GM23338 (cell line): ENCODE data around the gene CTNNA2. TPM values are rescaled to one million over a fixed set of nuclear protein-coding genes. Genes with fewer than 3 reads are reported as not detected.

Source experiments
- ATAC-seq: fragments of 200-7000 bp; cut with Tn5 transposase; 3 replicates; pipeline ENCODE4 v1.9.1; 2020
- DNase-seq: peaks from one replicate; pipeline ENCODE4 v3.0.0-alpha.2; 2015; ENCODE audit warnings: low spot score
- H2AFZ ChIP-seq: fragments of 200-600 bp; sonication (generic); 2 replicates; pipeline ENCODE4 v1.8.0; 2016; ENCODE audit warnings: antibody characterized with exemption, mild to moderate bottlenecking, moderate library complexity
- H3F3A ChIP-seq: fragments of 200-600 bp; sonication (generic); replicated peaks from 2 replicates; pipeline ENCODE4 v1.8.0; 2017; ENCODE audit warnings: antibody characterized with exemption, mixed run types, low read depth
- H3K27ac ChIP-seq: fragments of 200-600 bp; sonication (generic); 2 replicates; pipeline ENCODE4 v1.6.1; 2016; ENCODE audit warnings: low read depth
- H3K27me3 ChIP-seq: fragments of 200-600 bp; sonication (generic); 2 replicates; pipeline ENCODE4 v1.8.0; 2016; ENCODE audit warnings: mild to moderate bottlenecking, mixed run types, moderate library complexity; ENCODE audit not compliant: insufficient read depth
- H3K36me3 ChIP-seq: fragments of 200-600 bp; sonication (generic); 2 replicates; pipeline ENCODE4 v1.8.0; 2016; ENCODE audit warnings: mild to moderate bottlenecking; ENCODE audit not compliant: insufficient read depth
- H3K4me1 ChIP-seq: fragments of 200-600 bp; sonication (generic); 2 replicates; pipeline ENCODE4 v1.8.0; 2016; ENCODE audit warnings: mild to moderate bottlenecking, moderate library complexity; ENCODE audit not compliant: insufficient read depth
- H3K4me2 ChIP-seq: fragments of 200-600 bp; sonication (generic); 2 replicates; pipeline ENCODE4 v1.7.1; 2017; ENCODE audit warnings: mixed run types
- H3K4me3 ChIP-seq: fragments of 200-600 bp; sonication (generic); 2 replicates; pipeline ENCODE4 v1.6.1; 2016; ENCODE audit warnings: mixed run types
- H3K79me2 ChIP-seq: fragments of 200-600 bp; sonication (generic); replicated peaks from 2 replicates; pipeline ENCODE4 v1.8.0; 2017; ENCODE audit warnings: mild to moderate bottlenecking; ENCODE audit not compliant: insufficient read depth
- H3K9me2 ChIP-seq: fragments of 200-600 bp; sonication (generic); 2 replicates; pipeline ENCODE4 v1.8.0; 2017; ENCODE audit not compliant: insufficient read depth
- H4K20me1 ChIP-seq: fragments of 200-600 bp; sonication (generic); replicated peaks from 2 replicates; pipeline ENCODE4 v1.8.0; 2017; ENCODE audit warnings: mild to moderate bottlenecking; ENCODE audit not compliant: insufficient read depth
- H3K27ac Mint-ChIP-seq: 2 replicates; pipeline ENCODE4 v1.8.0; 2020; ENCODE audit warnings: inconsistent platforms, mild to moderate bottlenecking, moderate library complexity, mixed read lengths
- H3K27me3 Mint-ChIP-seq: 3 replicates; pipeline ENCODE4 v1.8.0; 2022; ENCODE audit warnings: low read depth, mild to moderate bottlenecking, moderate library complexity, mixed read lengths, inconsistent platforms; ENCODE audit not compliant: insufficient read depth, poor library complexity
- H3K36me3 Mint-ChIP-seq: 3 replicates; pipeline ENCODE4 v1.8.0; 2021; ENCODE audit warnings: low read depth, mild to moderate bottlenecking, inconsistent platforms, moderate library complexity, mixed read lengths
- H3K4me1 Mint-ChIP-seq: 3 replicates; pipeline ENCODE4 v1.8.0; 2020; ENCODE audit warnings: mild to moderate bottlenecking, inconsistent platforms, mixed read lengths
- H3K4me3 Mint-ChIP-seq: 3 replicates; pipeline ENCODE4 v1.8.0; 2021; ENCODE audit warnings: moderate library complexity, mild to moderate bottlenecking, inconsistent platforms, mixed read lengths
- H3K9me3 Mint-ChIP-seq: 3 replicates; pipeline ENCODE4 v1.8.0; 2020; ENCODE audit warnings: moderate library complexity, mild to moderate bottlenecking, inconsistent platforms, mixed read lengths
- CREB1 ChIP-seq: fragments of 250-450 bp; sonication (Bioruptor Pico); IDR thresholded peaks from 2 replicates; pipeline ENCODE4 v1.5.0; 2020; ENCODE audit warnings: low read depth, mild to moderate bottlenecking, moderate library complexity
- CTCF ChIP-seq, 2 experiments: fragments of 200-600 bp in 1 of 2; sonication (generic) in 1 of 2; conservative IDR thresholded peaks; 2 replicates each; pipeline versions ENCODE4 v1.5.1 to v1.6.1; 2016 to 2017; ENCODE audit warnings: antibody characterized with exemption in 2 of 2, low read depth in 2 of 2, mild to moderate bottlenecking in 2 of 2, moderate library complexity in 1 of 2
- EZH2 ChIP-seq: fragments of 200-600 bp; sonication (generic); IDR thresholded peaks from one replicate; pipeline ENCODE4 v1.8.0; 2017; ENCODE audit warnings: antibody characterized with exemption, mild to moderate bottlenecking, low read depth; ENCODE audit not compliant: unreplicated experiment
- JUNB ChIP-seq: IDR thresholded peaks from one replicate; pipeline ENCODE4 v1.6.1; 2016; ENCODE audit warnings: antibody characterized with exemption; ENCODE audit not compliant: unreplicated experiment
- NANOG ChIP-seq: IDR thresholded peaks from 2 replicates; pipeline ENCODE4 v1.6.1; 2016; ENCODE audit warnings: antibody characterized with exemption, borderline replicate concordance
- POLR2AphosphoS5 ChIP-seq: IDR thresholded peaks from 2 replicates; pipeline ENCODE4 v1.6.1; 2016; ENCODE audit warnings: antibody characterized with exemption, low read depth
- REST ChIP-seq: IDR thresholded peaks from one replicate; pipeline ENCODE4 v1.6.1; 2018; ENCODE audit warnings: antibody characterized with exemption; ENCODE audit not compliant: unreplicated experiment
- STAT1 ChIP-seq: IDR thresholded peaks from one replicate; pipeline ENCODE4 v1.6.1; 2016; ENCODE audit warnings: antibody characterized with exemption; ENCODE audit not compliant: unreplicated experiment
- ZNF114 ChIP-seq: fragments of 250-450 bp; sonication (Bioruptor Pico); IDR thresholded peaks from 2 replicates; pipeline ENCODE4 v1.5.0; 2020; ENCODE audit warnings: mild to moderate bottlenecking, moderate library complexity
- ZNF331 ChIP-seq: fragments of 250-450 bp; sonication (Bioruptor Pico); IDR thresholded peaks from 2 replicates; pipeline ENCODE4 v1.5.0; 2020; ENCODE audit warnings: low read depth, mild to moderate bottlenecking, moderate library complexity
- polyA plus RNA-seq: library from polyadenylated mRNA; unstranded; fragments of >200 nt; fragmentation: Nextera tagmentation; extraction: Ambion mirVana; gene quantifications from 2 replicates; pipeline ENCODE4 v1.2.1, GENCODE V29; 2016
- total RNA-seq: library from RNA; depleted of rRNA; stranded (reverse); fragments of >200 nt; shearing (Covaris generic); gene quantifications from 2 replicates; pipeline ENCODE4 v1.2.3, GENCODE V29; 2014

The CTNNA2 gene
- total and polyA plus RNA-seq, 2 experiments from 2014 or later, result 6.4 to 15.6 TPM

GRCh38 chr2:80058562-80058961, 545.7 kb downstream of the CTNNA2 start (continued):
- no peak for TF ChIP-seq ZNF331 (CRISPR knock-in tag)
- TF ChIP-seq NANOG, result peak; percentile 43; the same call in 1 of the 2 replicates

- peaks cover 3% of the 10 kb centered on the region for H3K27me3 Mint-ChIP-seq
Observed at GRCh38 chr2:80059447-80059846, 546.6 kb downstream of the CTNNA2 start.

GRCh38 chr2:80061881-80062280, 549.0 kb downstream of the CTNNA2 start:
- Histone ChIP-seq H3F3A (no peaks in the 10 kb centered on the region), H3K4me1 (peaks cover 34% of the 10 kb centered on the region), H3K4me3 (no peak overlapping the region), H3K27me3 (no peaks in the 10 kb centered on the region), H2AFZ (no peak overlapping the region), H3K79me2 (no peaks in the 10 kb centered on the region), H4K20me1 (no peaks in the 10 kb centered on the region), H3K4me2 (no peak overlapping the region), H3K36me3 (no peaks in the 10 kb centered on the region), H3K9me2 (no peaks in the 10 kb centered on the region), H3K27ac (no peak overlapping the region)
- H3K9me3 Mint-ChIP-seq, result no peaks in the 10 kb centered on the region
- no peak for DNase-seq
- ATAC-seq, result no peak
- no peak overlapping the region for H3K27ac Mint-ChIP-seq
- peaks cover 36% of the 10 kb centered on the region for H3K4me1 Mint-ChIP-seq
- peaks cover 5% of the 10 kb centered on the region for H3K27me3 Mint-ChIP-seq
- H3K36me3 Mint-ChIP-seq, result no peaks in the 10 kb centered on the region
- TF ChIP-seq NANOG, result no peak
- no peak for TF ChIP-seq CTCF (conservative IDR thresholded peaks at IDR 0.05; ENCODE audit: low read depth in 2 of 2)
- TF ChIP-seq CREB1 (CRISPR knock-in tag), result no peak
- TF ChIP-seq ZNF114, result no peak
- no peak for TF ChIP-seq JUNB
- TF ChIP-seq STAT1, result no peak
- TF ChIP-seq POLR2AphosphoS5, result no peak
- no peak overlapping the region for H3K4me3 Mint-ChIP-seq

More at GRCh38 chr2:80059447-80059846, 546.6 kb downstream of the CTNNA2 start:
- H3K36me3 ChIP-seq, result no peaks in the 10 kb centered on the region
- Mint-ChIP-seq H3K9me3 (no peaks in the 10 kb centered on the region), H3K4me1 (peaks cover 36% of the 10 kb centered on the region), H3K27ac (no peak overlapping the region), H3K36me3 (no peaks in the 10 kb centered on the region), H3K4me3 (no peak overlapping the region; the same call in 2 of the 3 replicates)
- H3K4me1 ChIP-seq, result peaks cover 34% of the 10 kb centered on the region
- H3K4me3 ChIP-seq, result no peak overlapping the region
- no peaks in the 10 kb centered on the region for H3K27me3 ChIP-seq
- no peaks in the 10 kb centered on the region for H3F3A ChIP-seq
- DNase-seq (peak; percentile 61), ATAC-seq (peak; percentile 66)
- peak overlapping the region; percentile 34; the same call in 1 of the 2 replicates for H3K4me2 ChIP-seq
- H3K27ac ChIP-seq, result no peak overlapping the region
- H3K79me2 ChIP-seq, result no peaks in the 10 kb centered on the region
- TF ChIP-seq EZH2, result no peak
- TF ChIP-seq REST, result no peak
- H3K9me2 ChIP-seq, result 0 out of 2 replicates have a peak, but pooled peaks cover 4% of the 10 kb centered on the region
- no peak overlapping the region for H2AFZ ChIP-seq
- no peaks in the 10 kb centered on the region for H4K20me1 ChIP-seq
